ENCODE results near the gene CACNA2D2.

Gene CACNA2D2

DNA sequence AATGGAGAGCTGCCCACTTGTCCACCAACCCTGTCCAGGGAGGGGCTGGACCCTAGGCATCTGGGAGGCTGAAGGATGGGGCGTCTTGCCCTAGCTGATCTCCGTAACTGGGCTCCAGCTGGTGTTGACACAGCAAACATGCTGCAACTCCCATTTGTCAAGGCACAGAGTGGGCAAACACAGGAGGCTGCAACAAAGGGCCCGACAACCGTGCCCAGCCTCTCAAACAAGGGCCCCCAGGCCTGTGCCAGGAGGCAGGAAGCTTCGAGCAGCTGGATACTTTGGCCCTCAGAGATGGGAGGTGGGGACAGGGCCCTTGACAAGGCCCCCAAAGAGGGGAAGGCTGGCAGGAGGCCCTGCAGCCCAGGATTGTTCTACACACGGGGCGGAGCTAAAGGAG is 79.9 kb downstream of the CACNA2D2 start:
- no peak for TF ChIP-seq ZFX (IDR thresholded peaks at IDR 0.05)
- no peak for TF ChIP-seq CTCF (conservative IDR thresholded peaks at IDR 0.05)
- no peak overlapping the region for H3K27ac ChIP-seq

DNA sequence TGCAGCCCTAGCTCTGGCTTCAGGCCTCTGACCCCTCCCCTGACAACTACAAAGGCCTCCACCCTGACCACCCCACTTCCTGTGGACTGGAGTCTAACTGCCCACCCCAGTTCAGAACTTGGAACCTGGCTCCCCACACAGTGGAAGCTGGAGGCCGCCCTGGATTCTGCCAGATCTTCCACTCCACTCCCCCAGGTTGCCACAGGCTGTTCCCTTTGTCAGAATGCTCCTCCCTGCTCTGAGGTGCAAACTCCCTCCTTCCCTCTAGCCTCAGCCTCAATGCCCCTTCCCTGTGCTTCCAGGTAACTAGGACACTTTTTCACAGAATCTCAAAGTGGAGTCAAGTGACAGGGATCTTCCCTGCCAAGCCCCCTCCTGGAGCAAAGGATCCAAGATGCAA is 81.3 kb downstream of the CACNA2D2 start:
- H3K27ac ChIP-seq: no peak overlapping the region

DNA sequence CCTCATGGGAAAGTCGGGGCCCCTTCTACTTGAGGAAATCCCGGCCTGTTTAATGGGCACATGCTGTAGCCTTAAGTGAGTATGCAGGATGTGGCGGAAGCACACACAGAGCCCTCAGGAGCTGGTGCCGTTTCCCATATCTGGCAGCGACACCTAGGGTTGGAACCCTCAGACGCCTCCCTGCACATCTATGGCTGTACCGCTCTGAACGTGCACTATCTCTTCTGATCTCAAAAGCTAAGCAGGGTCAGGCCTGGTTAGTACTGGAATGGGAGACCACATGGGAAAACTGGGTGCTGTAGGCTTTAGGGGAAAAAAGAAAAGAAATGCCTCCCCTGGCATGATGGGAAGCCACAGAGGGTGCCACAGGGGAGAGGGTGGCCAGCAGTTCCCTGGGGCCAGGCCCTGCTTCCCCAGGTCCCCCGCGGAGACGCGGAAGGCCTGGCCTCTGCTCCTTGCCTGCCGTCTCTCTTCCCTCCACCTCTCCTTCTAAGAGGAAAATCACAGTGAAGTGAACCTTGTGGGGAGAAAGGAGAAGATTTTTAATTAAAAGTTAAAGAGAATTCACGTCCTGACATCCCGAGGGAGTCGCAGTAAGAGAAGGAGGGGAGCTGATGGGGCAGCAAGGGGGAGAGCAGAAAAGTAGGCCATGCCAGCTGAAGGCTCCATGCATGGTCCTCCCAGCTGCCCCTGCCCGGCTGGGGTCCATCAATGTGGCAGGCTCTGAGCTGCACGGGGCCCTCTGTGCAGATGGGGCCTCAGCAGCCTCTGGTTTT is 83.7 kb downstream of the CACNA2D2 start:
- H3K27ac ChIP-seq: no peak overlapping the region
- TF ChIP-seq CTCF (conservative IDR thresholded peaks at IDR 0.05): no peak
- no peak for TF ChIP-seq ZFX (IDR thresholded peaks at IDR 0.05)

More for the DNA sequence above, 81.3 kb downstream of the CACNA2D2 start:
- no peak for TF ChIP-seq CTCF (conservative IDR thresholded peaks at IDR 0.05)
- TF ChIP-seq ZFX (IDR thresholded peaks at IDR 0.05): no peak

DNA sequence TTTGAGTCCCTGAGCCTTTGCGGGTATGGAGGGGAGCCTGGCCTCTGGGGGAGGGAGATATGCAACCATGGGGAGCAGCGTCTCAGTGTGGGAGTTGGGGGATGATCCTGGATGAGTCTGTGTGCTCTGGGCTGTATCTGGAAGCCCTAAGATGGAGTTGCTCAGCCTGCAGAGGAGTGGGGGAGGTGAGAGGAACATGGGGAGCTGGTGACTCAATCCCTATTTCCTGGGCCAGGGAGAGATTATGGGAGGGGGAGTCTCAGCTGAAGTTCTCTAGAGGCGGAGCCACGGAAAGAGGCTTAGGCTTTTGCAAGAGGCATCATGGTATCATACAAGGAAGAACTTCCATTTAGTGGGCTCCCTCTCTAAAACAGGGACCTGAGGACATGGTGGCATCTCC is 84.6 kb downstream of the CACNA2D2 start:
- TF ChIP-seq CTCF (conservative IDR thresholded peaks at IDR 0.05): no peak
- TF ChIP-seq ZFX (IDR thresholded peaks at IDR 0.05): no peak
- no peak overlapping the region for H3K27ac ChIP-seq

- H3K27ac ChIP-seq: no peak overlapping the region
Observed at GRCh38 chr3:50417637-50418033, 85.8 kb downstream of the CACNA2D2 start.

DNA sequence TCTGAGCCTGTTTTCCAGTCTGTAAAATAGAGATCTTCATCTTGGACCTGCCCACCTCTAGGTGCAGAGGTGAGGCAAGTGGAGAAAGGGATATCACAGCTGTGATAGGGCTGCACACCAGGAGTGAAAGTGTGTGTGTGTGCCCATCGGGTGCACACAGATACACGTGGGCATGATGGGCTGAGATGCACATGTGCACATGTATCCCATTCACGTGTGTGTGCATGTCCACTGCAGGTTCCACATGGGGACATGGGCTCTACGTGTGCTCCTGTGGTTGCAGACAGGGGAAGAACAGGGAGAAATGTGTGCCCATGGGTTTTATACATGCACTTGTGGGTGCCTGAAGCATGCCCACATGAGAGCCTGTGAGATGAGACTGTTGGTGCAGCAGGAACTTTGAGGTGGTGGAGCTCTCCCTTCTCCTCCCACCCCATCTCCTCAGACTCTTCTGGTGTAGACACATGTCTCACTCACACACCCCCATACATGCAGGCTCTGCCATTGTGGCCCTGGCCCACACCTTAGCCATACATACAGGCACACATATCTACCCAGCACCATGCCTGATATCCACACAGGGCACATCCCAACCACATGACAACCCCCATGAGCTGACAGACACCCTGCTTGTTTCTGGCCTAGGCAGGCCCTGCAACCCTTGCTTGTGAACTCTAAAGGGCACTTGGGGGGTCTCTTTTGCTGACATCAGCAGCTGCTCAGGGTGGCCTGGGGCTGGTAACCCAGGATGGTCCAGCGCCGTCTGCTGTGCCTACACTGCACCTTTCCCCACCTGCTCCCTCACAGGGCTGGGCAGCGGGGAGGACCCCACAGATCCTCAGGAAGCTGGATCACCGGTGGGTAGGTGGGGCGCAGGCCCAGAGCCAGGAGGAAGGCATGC is 86.4 kb downstream of the CACNA2D2 start:
- TF ChIP-seq ZFX (IDR thresholded peaks at IDR 0.05) (no peak), CTCF (conservative IDR thresholded peaks at IDR 0.05) (no peak)

More at GRCh38 chr3:50417637-50418033, 85.8 kb downstream of the CACNA2D2 start:
- TF ChIP-seq ZFX (IDR thresholded peaks at IDR 0.05): no peak
- TF ChIP-seq CTCF (conservative IDR thresholded peaks at IDR 0.05): no peak

GRCh38 chr3:50415816-50416215 is 87.6 kb downstream of the CACNA2D2 start:
- TF ChIP-seq CTCF (conservative IDR thresholded peaks at IDR 0.05): no peak
- TF ChIP-seq ZFX (IDR thresholded peaks at IDR 0.05): no peak
- H3K27ac ChIP-seq: no peak overlapping the region

More for the DNA sequence above, 86.4 kb downstream of the CACNA2D2 start:
- no peak overlapping the region for H3K27ac ChIP-seq
